ENCODE data around the gene USP30.
A peak's percentile ranks its signal among the peaks of the same experiment; 100 is the strongest.

- TF ChIP-seq CTCF (IDR thresholded peaks at IDR 0.05): peak; percentile 94 to 100 (median 96)
- peak in 1 of 2 donors; percentile 48 for TF ChIP-seq POLR2A (IDR thresholded peaks at IDR 0.05)
Observed at GRCh38 chr12:109093022-109093918, 40.9 kb downstream of the USP30 start, which contains the start of gene ALKBH2.
